Testis (tissue), 3 donors: ENCODE results near the gene SLK. TPM values are rescaled to one million over a fixed set of nuclear protein-coding genes. Genes with fewer than 3 reads are reported as not detected.

Experiments
- DNase-seq: peaks from one replicate; pipeline ENCODE4 v3.0.0-alpha.2; 2019
- H3K27ac ChIP-seq, 2 donors: fragments of 200-600 bp; sonication (generic); one replicate each; pipeline ENCODE4 v1.5.1; 2019
- H3K27me3 ChIP-seq: fragments of 200-600 bp; sonication (generic); one replicate; pipeline ENCODE4 v1.5.1; 2019
- H3K36me3 ChIP-seq: fragments of 200-600 bp; sonication (generic); one replicate; pipeline ENCODE4 v1.5.1; 2017; ENCODE audit warnings: low read depth; ENCODE audit errors: missing control alignments
- H3K4me1 ChIP-seq: fragments of 200-600 bp; sonication (generic); one replicate; pipeline ENCODE4 v1.5.1; 2019
- H3K4me3 ChIP-seq, 2 donors: fragments of 200-600 bp; sonication (generic); one replicate each; pipeline ENCODE4 v1.5.1; 2017 to 2019
- H3K9me3 ChIP-seq: fragments of 200-600 bp; sonication (generic); one replicate; pipeline ENCODE4 v1.5.1; 2017
- CTCF ChIP-seq, 3 experiments: fragments of 450-650 bp in 2 of 3; fragments of 200-600 bp in 1 of 3; sonication (generic) in 1 of 3; IDR thresholded peaks; one replicate each; pipeline ENCODE4 v1.5.1; 2016 to 2019; ENCODE audit warnings: antibody characterized with exemption in 3 of 3, mild to moderate bottlenecking in 2 of 3, moderate library complexity in 1 of 3
- POLR2A ChIP-seq: fragments of 450-650 bp; IDR thresholded peaks from one replicate; pipeline ENCODE4 v1.6.1; 2017; ENCODE audit warnings: antibody characterized with exemption, mild to moderate bottlenecking, moderate library complexity
- WGBS, 2 donors: methylation state at CpG; one replicate each; pipeline ENCODE4 v1.1.5; 2018; 5-methylcytosine and 5-hydroxymethylcytosine counted together
- intact Hi-C: fragments of 100-400 bp; cut with DNase I; formaldehyde crosslinking; loops from one replicate; pipeline ENCODE4 v1.15.1; 2023; ENCODE audit warnings: low total_unique reads
- polyA plus RNA-seq: library from polyadenylated mRNA; stranded (reverse); fragments of 350-450 nt; fragmentation: Illumina TruSeq; extraction: RNeasy Lipid Tissue Mini Kit (QIAGEN cat#74804); gene quantifications from one replicate; pipeline ENCODE4 v1.2.3, GENCODE V29; 2014; ENCODE audit warnings: low read depth, low replicate concordance; ENCODE audit not compliant: insufficient read depth
- total RNA-seq, 2 donors: library from RNA; depleted of rRNA; stranded (reverse); fragments of >200 nt; gene quantifications; one replicate each; pipeline ENCODE4 v1.2.3, GENCODE V29; 2016

SLK gene
- total and polyA plus RNA-seq, 3 donors from 2014 or later = 10.7 to 59.4 (median 57.7) TPM

GRCh38 chr10:103921248-103921647 lies 45.7 kb upstream of the SLK start:
- Histone ChIP-seq H3K27me3 (no peaks in the 10 kb centered on the region), H3K4me3 (no peak overlapping the region), H3K9me3 (no peaks in the 10 kb centered on the region), H3K27ac (peak overlapping the region in 1 of 2 donors; percentile 21), H3K4me1 (peaks cover 32% of the 10 kb centered on the region), H3K36me3 (no peaks in the 10 kb centered on the region)
- DNase-seq = no peak
- WGBS, 2 donors = 68 to 88% methylated on average over 1 of the region's 1 CpG
- TF ChIP-seq CTCF (IDR thresholded peaks at IDR 0.05) = no peak
- no peak for TF ChIP-seq POLR2A
- intact Hi-C loops = no loop called here

- intact Hi-C loops = no loop called here
- Histone ChIP-seq H3K4me3 (no peak overlapping the region), H3K36me3 (no peaks in the 10 kb centered on the region), H3K27ac (peak overlapping the region in 1 of 2 donors; percentile 21), H3K9me3 (no peaks in the 10 kb centered on the region), H3K27me3 (no peaks in the 10 kb centered on the region), H3K4me1 (peaks cover 31% of the 10 kb centered on the region)
- 49 to 52% methylated on average over 7 of the region's 7 CpGs for WGBS, 2 donors
- TF ChIP-seq POLR2A = no peak
- TF ChIP-seq CTCF (IDR thresholded peaks at IDR 0.05) = peak in 1 of 3 experiments; percentile 6
- DNase-seq = peak; percentile 57
Measured at GRCh38 chr10:103921750-103922195, 45.2 kb upstream of the SLK start.

GRCh38 chr10:103922659-103923058 lies 44.3 kb upstream of the SLK start:
- TF ChIP-seq POLR2A = no peak
- TF ChIP-seq CTCF (IDR thresholded peaks at IDR 0.05) = no peak
- intact Hi-C loops = no loop called here
- no peaks in the 10 kb centered on the region for H3K36me3 ChIP-seq
- no peak for DNase-seq
- H3K4me3 ChIP-seq = no peak overlapping the region
- 85 to 96% methylated on average over 2 of the region's 2 CpGs for WGBS, 2 donors
- no peaks in the 10 kb centered on the region for H3K9me3 ChIP-seq
- peaks cover 31% of the 10 kb centered on the region for H3K4me1 ChIP-seq
- H3K27ac ChIP-seq = no peak overlapping the region
- no peaks in the 10 kb centered on the region for H3K27me3 ChIP-seq

- TF ChIP-seq POLR2A = no peak
- no peak for TF ChIP-seq CTCF (IDR thresholded peaks at IDR 0.05)
- H3K27me3 ChIP-seq = no peaks in the 10 kb centered on the region
- H3K27ac ChIP-seq = no peak overlapping the region
- DNase-seq = no peak
- intact Hi-C loops = no loop called here
- peaks cover 29% of the 10 kb centered on the region for H3K4me1 ChIP-seq
- no peak overlapping the region for H3K4me3 ChIP-seq
- H3K9me3 ChIP-seq = no peaks in the 10 kb centered on the region
- WGBS, 2 donors = 58 to 68% methylated on average over 2 to 3 of the region's 3 CpGs
- H3K36me3 ChIP-seq = no peaks in the 10 kb centered on the region
Measured at GRCh38 chr10:103923502-103923901, 43.4 kb upstream of the SLK start.

GRCh38 chr10:103925591-103925990 lies 41.3 kb upstream of the SLK start:
- H3K4me1 ChIP-seq = peaks cover 14% of the 10 kb centered on the region
- no peak for DNase-seq
- no peak overlapping the region for H3K4me3 ChIP-seq
- no peak for TF ChIP-seq CTCF (IDR thresholded peaks at IDR 0.05)
- TF ChIP-seq POLR2A = no peak
- no peaks in the 10 kb centered on the region for H3K36me3 ChIP-seq
- 100% methylated on average over 1 of the region's 1 CpG for WGBS, 2 donors
- H3K27me3 ChIP-seq = no peaks in the 10 kb centered on the region
- intact Hi-C loops = no loop called here
- H3K9me3 ChIP-seq = no peaks in the 10 kb centered on the region
- no peak overlapping the region for H3K27ac ChIP-seq
